ENCODE measurements around the gene GRK5.

GRK5 gene

DNA sequence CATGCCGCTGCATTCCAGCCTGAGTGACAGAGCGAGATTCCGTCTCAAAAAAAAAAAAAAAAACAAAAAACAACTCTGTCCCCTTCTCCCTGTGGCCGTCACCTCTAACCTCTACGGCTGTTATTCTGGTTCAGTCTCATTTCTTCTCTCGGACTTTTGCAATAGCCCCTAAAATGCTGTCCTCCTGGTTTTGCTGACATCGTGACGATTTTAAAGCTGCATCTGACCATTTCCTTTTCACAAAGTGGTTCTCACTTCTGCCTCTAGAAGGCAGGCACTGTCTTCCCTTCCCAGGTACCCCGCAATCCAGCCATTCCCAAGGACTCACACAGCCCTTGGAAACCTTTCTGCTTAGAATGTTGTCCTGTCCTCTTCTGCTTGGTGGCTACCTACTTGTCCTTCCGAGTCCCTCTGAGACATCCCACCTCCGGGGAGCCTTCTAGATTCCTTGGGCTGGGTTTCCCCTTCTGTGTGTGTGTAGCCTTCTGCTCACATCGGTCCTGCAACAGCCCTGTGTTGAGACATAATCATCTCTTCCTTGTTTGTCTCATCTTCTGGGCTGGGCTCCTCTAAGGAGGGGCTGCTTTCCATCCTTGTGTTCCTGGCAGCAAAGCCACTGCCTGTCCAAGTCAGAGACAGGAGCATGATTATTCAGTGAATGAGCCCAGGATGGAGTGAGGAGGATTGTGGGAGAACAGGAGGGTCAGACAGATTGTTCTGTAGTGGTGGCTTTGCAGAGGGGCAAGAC is 83.1 kb downstream of the GRK5 start:
- H3K27ac ChIP-seq (ENCODE audit: low read depth, low read length) = no peak overlapping the region
- no peak for TF ChIP-seq EZH2phosphoT487 (conservative IDR thresholded peaks at IDR 0.05; ENCODE audit: low read length)
- TF ChIP-seq, protein P1, sequence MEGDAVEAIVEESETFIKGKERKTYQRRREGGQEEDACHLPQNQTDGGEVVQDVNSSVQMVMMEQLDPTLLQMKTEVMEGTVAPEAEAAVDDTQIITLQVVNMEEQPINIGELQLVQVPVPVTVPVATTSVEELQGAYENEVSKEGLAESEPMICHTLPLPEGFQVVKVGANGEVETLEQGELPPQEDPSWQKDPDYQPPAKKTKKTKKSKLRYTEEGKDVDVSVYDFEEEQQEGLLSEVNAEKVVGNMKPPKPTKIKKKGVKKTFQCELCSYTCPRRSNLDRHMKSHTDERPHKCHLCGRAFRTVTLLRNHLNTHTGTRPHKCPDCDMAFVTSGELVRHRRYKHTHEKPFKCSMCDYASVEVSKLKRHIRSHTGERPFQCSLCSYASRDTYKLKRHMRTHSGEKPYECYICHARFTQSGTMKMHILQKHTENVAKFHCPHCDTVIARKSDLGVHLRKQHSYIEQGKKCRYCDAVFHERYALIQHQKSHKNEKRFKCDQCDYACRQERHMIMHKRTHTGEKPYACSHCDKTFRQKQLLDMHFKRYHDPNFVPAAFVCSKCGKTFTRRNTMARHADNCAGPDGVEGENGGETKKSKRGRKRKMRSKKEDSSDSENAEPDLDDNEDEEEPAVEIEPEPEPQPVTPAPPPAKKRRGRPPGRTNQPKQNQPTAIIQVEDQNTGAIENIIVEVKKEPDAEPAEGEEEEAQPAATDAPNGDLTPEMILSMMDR (IDR thresholded peaks at IDR 0.05; ENCODE audit: insufficient read depth, low read length, poor library complexity, severe bottlenecking) = no peak

DNA sequence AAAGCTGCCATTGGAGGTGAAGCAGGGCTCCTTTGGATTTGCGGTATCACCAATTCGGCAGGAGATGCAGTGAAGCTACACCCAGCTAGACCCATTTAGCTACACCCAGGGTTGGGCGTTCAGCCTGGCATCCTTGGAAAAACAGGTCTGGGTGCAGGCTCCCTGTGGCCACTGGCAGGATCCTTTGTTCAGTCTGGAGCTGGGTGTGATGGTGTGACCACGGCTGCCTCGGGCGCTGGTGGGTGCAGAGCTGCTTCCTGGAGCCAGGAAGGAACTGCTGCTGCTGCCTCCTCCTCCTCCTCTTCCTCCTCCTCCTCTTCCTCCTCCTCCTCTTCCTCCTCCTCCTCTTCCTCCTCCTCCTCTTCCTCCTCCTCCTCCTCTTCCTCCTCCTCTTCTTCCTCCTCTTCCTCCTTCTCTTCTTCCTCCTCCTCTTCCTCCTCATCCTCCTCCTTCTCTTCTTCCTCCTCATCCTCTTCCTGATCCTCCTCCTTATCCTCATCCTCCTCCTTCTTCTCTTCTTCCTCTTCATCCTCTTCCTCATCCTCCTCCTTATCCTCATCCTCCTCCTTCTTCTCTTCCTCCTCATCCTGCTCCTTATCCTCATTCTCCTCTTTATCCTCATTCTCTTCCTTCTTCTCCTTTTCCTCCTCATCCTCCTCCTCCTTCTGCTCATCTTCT is 84.0 kb downstream of the GRK5 start:
- Histone ChIP-seq H4K20me1 (ENCODE audit: low read depth, low read length) (no peaks in the 10 kb centered on the region), H3F3A (ENCODE audit: insufficient read depth) (no peaks in the 10 kb centered on the region), H3K4me3 (ENCODE audit: insufficient read depth, low read length, poor library complexity, severe bottlenecking) (no peak overlapping the region), H3K27ac (ENCODE audit: low read depth, low read length) (no peak overlapping the region), H3K4me2 (ENCODE audit: low read depth, low read length, poor library complexity, severe bottlenecking) (no peak overlapping the region), H3K9me3 (ENCODE audit: insufficient read depth, low read length) (no peaks in the 10 kb centered on the region), H3K9me2 (replicated peaks; ENCODE audit: insufficient read depth, low read length) (no peaks in the 10 kb centered on the region), H3K36me3 (ENCODE audit: low read length) (no peaks in the 10 kb centered on the region), H3K9ac (ENCODE audit: low read length) (no peak overlapping the region), H3K27me3 (ENCODE audit: low read length) (no peaks in the 10 kb centered on the region), H3K79me2 (ENCODE audit: insufficient read depth, low read length) (no peaks in the 10 kb centered on the region), H2AFZ (ENCODE audit: low read depth, low read length, severe bottlenecking) (no peak overlapping the region)
- TF ChIP-seq, protein P1 (IDR thresholded peaks at IDR 0.05; ENCODE audit: insufficient read depth, low read length, poor library complexity, severe bottlenecking) = no peak
- no peak for TF ChIP-seq EZH2phosphoT487 (conservative IDR thresholded peaks at IDR 0.05; ENCODE audit: low read length)

More for the DNA sequence above, 83.1 kb downstream of the GRK5 start:
- H3F3A ChIP-seq (ENCODE audit: insufficient read depth) = no peaks in the 10 kb centered on the region
- H3K4me2 ChIP-seq (ENCODE audit: low read depth, low read length, poor library complexity, severe bottlenecking) = no peak overlapping the region
- H3K9ac ChIP-seq (ENCODE audit: low read length) = no peak overlapping the region
- no peaks in the 10 kb centered on the region for H3K9me3 ChIP-seq (ENCODE audit: insufficient read depth, low read length)
- no peaks in the 10 kb centered on the region for H4K20me1 ChIP-seq (ENCODE audit: low read depth, low read length)
- no peak overlapping the region for H2AFZ ChIP-seq (ENCODE audit: low read depth, low read length, severe bottlenecking)
- no peaks in the 10 kb centered on the region for H3K79me2 ChIP-seq (ENCODE audit: insufficient read depth, low read length)
- no peak overlapping the region for H3K4me3 ChIP-seq (ENCODE audit: insufficient read depth, low read length, poor library complexity, severe bottlenecking)
- no peaks in the 10 kb centered on the region for H3K9me2 ChIP-seq (replicated peaks; ENCODE audit: insufficient read depth, low read length)
- H3K27me3 ChIP-seq (ENCODE audit: low read length) = no peaks in the 10 kb centered on the region
- no peaks in the 10 kb centered on the region for H3K36me3 ChIP-seq (ENCODE audit: low read length)

DNA sequence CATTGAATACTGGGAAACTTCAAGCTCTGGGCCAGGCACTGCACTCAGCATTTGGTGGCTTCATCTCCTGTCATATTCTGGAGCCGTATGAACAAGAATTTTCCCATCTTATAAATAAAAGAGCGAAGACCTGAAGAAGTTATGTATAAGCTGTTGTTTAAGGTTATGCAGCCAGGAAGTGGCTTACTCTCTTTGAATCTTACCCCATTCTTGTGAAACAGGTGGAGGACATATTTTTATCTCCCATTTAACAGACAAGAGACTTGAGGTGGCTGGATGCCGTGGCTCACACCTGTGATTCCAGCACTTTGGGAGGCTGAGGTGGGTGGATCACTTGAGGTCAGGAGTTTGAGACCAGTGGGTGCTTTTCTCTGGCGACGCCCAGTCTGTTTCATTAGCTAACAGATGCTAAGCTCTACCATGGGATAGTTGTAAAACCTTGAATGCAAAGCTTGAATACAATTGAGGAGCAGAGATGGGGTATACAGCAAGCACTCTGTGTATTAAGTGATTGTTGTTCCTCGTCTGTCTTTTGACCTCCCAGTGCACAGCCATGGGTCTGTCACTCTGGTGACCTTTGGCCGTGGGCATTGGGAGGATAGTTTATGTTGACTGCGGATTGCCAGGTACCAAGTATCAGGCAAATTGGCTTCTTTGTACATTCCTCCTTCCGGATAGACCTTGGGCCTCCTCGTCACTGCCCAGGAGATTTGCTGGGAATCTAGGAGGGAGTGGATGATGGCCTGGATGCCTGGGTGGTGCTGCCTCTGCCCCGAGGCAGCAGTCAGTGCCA is 85.8 kb downstream of the GRK5 start:
- no peaks in the 10 kb centered on the region for H3F3A ChIP-seq (ENCODE audit: insufficient read depth)
- no peak overlapping the region for H2AFZ ChIP-seq (ENCODE audit: low read depth, low read length, severe bottlenecking)
- no peak overlapping the region for H3K4me3 ChIP-seq (ENCODE audit: insufficient read depth, low read length, poor library complexity, severe bottlenecking)
- H3K9me3 ChIP-seq (ENCODE audit: insufficient read depth, low read length) = no peaks in the 10 kb centered on the region
- H3K79me2 ChIP-seq (ENCODE audit: insufficient read depth, low read length) = no peaks in the 10 kb centered on the region
- no peak overlapping the region for H3K27ac ChIP-seq (ENCODE audit: low read depth, low read length)
- no peak overlapping the region for H3K4me2 ChIP-seq (ENCODE audit: low read depth, low read length, poor library complexity, severe bottlenecking)
- H3K36me3 ChIP-seq (ENCODE audit: low read length) = no peaks in the 10 kb centered on the region
- no peaks in the 10 kb centered on the region for H3K27me3 ChIP-seq (ENCODE audit: low read length)
- no peaks in the 10 kb centered on the region for H3K9me2 ChIP-seq (replicated peaks; ENCODE audit: insufficient read depth, low read length)
- no peak overlapping the region for H3K9ac ChIP-seq (ENCODE audit: low read length)
- H4K20me1 ChIP-seq (ENCODE audit: low read depth, low read length) = no peaks in the 10 kb centered on the region
- no peak for TF ChIP-seq EZH2phosphoT487 (conservative IDR thresholded peaks at IDR 0.05; ENCODE audit: low read length)
- TF ChIP-seq, protein P1 (IDR thresholded peaks at IDR 0.05; ENCODE audit: insufficient read depth, low read length, poor library complexity, severe bottlenecking) = no peak
